Stomach (tissue), 4 donors: ENCODE measurements around the gene CPNE9.

Source experiments
- EP300 ChIP-seq: sonication (generic); formaldehyde crosslinking; IDR thresholded peaks from one replicate; pipeline ENCODE4 v1.6.1; 2017; ENCODE audit warnings: antibody characterized with exemption
- POLR2AphosphoS5 ChIP-seq, 3 donors: sonication (generic); formaldehyde crosslinking; IDR thresholded peaks; one replicate each; pipeline ENCODE4 v1.6.1; 2016; ENCODE audit warnings: antibody characterized with exemption in 3 of 3
- TF ChIP-seq, protein P1 (sequence below), 7 experiments: fragments of 450-650 bp in 4 of 7; fragments of 200-600 bp in 3 of 7; sonication (generic) in 3 of 7; IDR thresholded peaks; one replicate each; pipeline ENCODE4 v1.5.1; 2016 to 2019; ENCODE audit warnings: antibody characterized with exemption in 7 of 7, control low read depth in 2 of 7, mild to moderate bottlenecking in 1 of 7

DNA sequence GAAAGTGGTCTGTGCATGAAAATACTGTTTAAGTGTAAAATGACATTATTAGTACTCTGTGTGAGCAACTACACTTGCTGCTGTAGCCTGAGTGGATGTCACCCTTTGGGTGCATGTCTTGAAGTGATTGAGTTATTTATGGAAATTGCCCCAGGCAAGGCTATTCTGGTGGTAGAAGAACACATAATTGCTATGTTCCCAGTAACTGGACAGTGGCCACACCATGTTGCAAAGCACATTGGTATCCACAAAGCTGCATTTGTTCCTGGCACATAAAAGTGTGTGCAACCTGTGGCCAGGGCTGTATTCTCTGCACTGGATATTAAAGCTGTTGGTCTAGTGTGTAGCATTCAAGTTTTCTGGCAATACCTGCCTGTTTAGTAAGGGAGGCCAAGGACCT is 30.6 kb upstream of the CPNE9 start:
- TF ChIP-seq, protein P1, sequence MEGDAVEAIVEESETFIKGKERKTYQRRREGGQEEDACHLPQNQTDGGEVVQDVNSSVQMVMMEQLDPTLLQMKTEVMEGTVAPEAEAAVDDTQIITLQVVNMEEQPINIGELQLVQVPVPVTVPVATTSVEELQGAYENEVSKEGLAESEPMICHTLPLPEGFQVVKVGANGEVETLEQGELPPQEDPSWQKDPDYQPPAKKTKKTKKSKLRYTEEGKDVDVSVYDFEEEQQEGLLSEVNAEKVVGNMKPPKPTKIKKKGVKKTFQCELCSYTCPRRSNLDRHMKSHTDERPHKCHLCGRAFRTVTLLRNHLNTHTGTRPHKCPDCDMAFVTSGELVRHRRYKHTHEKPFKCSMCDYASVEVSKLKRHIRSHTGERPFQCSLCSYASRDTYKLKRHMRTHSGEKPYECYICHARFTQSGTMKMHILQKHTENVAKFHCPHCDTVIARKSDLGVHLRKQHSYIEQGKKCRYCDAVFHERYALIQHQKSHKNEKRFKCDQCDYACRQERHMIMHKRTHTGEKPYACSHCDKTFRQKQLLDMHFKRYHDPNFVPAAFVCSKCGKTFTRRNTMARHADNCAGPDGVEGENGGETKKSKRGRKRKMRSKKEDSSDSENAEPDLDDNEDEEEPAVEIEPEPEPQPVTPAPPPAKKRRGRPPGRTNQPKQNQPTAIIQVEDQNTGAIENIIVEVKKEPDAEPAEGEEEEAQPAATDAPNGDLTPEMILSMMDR (IDR thresholded peaks at IDR 0.05) = no peak
- TF ChIP-seq POLR2AphosphoS5 (IDR thresholded peaks at IDR 0.05) = no peak
- TF ChIP-seq EP300 = no peak
